ENCODE data around the gene TTC33.
"Not testable (repeated sequence)": the region's sequence is repeated elsewhere in the genome, so short reads cannot be mapped to it uniquely, and the experiment has no call there.

The TTC33 gene

DNA sequence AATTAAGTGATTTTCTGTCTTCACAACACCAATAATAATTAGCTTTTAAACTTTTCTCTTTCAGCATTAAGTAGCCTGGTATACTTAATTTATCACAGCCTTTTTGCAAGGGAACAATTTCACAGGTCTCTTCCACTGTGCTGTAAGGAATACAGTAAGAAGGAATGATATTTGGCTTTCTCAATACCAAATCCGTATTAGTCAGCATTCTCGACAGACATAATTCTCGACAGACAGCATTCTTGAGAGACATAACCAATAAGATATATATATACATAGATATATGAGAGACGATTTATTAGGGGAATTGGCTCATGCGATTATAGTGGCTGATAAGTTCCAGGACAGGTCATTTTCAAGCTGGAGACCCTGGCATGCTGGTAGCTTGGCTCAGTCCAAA is 24.4 kb upstream of the TTC33 start:
- no peak for DNase-seq (ENCODE audit: low read depth)

DNA sequence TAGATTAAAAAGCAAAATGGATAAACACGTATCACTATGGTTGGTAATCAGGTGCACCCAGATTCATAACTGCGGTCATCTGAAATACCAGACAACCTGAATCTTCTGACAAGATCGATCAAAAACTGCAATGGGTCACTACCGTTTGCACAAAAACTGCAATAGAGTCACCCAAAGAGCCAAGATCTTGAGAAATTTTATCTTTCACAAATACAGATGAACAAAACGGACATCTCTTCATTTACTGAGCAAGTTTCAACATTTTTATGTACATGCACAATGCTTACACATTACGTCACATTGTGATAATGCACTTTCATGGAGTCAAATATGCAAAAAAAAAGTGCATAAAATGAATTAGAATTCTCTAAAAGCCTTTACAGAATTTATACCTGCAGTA is 23.8 kb upstream of the TTC33 start:
- DNase-seq (ENCODE audit: low read depth) = no peak

DNA sequence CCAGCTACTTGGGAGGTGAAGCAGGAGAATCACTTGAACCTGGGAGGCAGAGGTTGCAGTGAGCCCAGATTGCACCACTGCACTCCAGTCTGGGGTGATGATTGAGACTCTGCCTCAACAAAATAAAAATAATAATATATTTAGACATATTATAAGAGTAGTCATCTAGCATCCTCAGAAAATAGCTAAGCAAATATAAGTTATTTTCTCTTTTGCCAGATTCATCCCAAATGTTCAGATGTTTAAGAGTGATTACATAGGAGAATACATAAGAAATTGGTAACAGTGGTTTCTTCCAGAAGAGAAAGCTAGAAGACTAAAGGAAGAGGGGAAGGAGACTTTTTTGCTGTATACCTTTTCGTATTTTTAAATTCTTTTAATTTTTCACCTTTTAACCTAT is 22.4 kb upstream of the TTC33 start:
- no peak for DNase-seq (ENCODE audit: low read depth)

DNA sequence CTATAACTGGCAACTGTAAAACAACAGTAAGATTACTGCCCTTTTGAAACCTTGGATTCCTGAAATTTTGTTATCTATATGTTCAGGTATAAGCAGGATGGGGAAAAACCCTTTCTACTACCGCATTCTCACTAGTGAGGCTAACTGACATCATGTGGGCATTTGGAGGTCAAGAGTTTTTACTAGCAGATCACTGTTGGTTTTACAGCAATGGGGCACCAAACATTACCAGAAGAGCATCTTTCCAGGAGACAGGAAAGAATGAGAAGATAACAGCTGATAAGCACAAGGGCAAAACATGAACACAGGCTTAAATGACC is 20.9 kb upstream of the TTC33 start:
- DNase-seq (ENCODE audit: low read depth) = no peak

DNA sequence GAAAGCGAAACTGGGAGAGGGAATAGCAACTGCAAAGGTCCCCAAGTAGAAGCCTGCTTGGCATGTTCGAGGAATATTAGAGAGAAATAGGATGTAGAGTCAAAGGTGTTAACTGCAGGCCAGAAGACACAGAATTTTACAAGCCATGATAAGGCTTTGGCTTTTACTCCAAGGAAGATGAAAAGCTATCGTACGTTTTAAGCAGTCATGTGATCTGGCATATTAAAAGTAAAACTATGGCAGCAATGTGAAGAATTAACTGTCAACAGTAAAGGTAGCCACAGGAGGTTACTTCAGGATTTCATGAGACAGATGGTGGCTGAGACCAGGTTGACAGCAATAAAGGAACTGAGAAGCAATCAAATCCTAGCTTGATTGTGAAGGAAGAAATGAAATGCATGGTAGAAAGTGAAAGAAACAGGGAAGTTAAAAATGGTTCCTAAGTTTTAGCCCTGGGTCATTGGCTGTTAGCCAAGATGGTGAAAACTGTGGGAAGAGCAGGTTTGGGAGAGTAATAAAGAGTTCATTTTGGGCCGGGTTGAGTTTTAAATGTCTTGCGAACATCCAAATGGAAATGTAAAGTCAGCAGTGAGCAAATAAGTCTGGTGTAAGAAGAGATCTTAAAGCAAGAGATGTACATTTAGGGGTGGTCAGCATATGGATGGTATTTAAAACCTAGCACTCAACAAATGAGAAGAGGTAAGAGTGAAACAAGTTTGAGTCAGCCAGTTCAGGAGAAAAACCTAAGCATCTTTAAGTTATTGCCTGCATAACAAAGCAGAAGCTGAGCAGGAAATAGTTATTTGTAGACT is 20.3 kb upstream of the TTC33 start:
- no peak for DNase-seq (ENCODE audit: low read depth)

DNA sequence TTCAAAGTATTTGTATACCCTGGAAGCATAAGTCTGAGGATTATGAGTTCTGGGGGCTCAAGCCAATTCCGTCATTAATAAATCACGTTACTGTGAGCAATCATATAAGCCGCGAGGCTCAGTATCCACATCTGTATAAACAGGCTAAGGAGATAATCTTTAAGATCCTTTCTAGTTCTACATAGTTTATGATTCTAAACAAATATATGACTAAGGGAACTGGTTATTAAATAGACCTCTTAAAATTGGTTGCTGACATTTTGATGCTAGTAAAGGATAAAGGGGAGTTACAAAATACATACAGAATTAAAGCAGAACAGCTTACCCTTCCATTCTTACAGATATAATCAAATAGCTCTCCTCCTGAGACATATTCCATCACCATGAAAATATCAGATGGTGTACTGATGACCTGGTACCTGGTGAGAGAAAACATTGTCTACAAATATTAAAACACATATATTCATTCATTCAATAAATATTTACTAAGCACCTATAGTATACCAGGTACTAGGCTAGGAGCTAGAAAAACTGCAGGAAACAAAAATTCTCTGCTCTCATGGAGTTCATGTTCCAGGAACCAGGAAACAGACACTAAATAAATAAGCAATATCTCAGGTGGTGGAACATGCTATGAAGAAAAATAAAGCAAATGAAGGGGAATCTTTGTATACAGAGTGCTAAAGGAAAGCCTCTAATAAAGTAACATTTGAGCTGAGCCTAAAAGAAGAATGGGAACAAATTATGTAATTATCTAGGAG is 19.5 kb upstream of the TTC33 start:
- DNase-seq (ENCODE audit: low read depth) = no peak

DNA sequence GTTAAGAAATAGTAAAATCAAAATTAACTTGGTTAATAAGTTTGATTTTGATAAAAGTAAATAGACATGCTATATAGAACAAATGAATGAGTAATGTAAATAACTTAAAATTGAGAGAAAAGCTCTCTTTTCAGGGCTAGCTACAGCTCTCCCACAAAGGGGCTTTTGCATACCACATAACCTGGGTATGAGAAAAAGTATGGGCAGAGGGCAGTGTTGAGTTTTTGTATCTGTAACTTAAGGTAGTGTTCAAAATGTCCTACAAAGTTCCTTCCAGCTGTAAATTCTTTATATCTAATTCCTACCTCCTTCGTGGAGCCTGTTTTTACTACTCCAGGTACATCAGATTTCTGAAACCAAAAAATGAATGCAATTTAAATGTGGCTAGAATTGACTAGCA is 18.9 kb upstream of the TTC33 start:
- DNase-seq (ENCODE audit: low read depth) = no peak

DNA sequence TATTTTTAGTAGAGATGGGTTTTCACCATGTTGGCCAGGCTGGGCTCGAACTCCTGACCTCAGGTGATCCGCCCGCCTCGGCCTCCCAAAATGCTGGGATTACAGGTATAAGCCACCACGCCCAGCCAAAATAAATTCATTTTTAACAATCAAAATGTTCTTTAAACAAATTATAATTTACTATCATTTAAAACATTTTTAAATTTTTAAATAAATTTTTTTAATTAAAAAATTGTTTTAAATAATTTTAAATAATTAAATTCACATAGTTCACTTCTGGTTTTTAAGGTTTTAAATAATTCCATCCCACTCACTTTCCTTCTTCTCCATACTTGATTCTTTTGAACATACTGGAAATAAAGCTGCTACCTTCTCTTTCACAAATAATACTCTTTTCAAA is 15.0 kb upstream of the TTC33 start:
- DNase-seq (ENCODE audit: low read depth) = no peak

DNA sequence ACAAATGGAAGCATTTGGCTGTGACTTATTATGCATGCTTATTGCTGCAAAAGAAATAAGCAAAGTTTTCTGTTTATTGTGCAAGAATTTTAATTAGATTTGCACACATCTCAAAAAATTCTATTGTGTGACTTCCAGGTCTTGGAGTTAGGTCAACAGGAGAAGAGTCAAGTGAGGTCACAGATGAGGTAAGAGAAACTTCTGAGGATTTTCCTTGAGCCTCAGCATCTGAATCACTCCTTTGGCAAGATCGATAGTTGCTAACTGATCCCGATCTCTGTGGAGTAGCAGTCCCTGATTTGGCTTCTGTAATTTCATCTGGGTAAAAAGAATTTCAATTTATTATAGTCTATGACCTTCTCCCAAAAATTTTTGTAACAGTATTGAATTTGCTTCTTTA is 6.9 kb upstream of the TTC33 start:
- no peak for DNase-seq (ENCODE audit: low read depth)

DNA sequence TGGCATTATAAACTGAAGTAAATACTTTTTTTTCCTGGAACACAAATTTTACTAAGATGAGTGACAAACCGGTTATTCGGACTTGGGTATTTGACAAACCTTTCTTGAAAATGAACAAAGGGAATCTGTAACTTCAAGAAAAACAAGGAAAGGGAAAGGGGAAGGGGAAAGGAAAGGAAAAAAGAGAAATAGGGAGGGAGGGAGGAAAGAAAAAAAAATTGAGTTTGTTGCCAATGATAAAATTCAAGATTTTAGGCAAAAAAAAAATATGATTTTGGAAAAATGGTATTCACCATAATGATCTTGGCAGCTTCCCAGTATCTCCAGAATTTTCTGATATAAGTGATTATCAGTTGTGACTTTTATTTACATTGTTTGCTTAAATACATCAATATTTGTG is 1.6 kb upstream of the TTC33 start:
- no peak for DNase-seq (ENCODE audit: low read depth)

DNA sequence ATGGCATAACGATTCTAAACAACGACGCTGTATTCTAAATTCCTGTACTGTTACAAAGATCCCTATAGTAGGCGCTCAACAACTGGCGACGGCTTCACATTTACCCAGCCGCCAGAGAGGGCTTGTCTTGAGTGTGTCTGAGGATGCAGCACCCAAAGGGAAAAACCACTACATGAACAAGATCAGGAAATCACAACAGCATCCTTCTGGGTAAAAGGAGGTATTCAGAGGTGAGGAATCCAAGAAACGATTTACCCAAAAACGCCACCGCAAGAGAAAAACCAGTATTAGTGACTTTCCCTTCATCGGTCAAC is 711 bp downstream of the TTC33 start:
- peak; percentile 88 for DNase-seq (ENCODE audit: low read depth)

DNA sequence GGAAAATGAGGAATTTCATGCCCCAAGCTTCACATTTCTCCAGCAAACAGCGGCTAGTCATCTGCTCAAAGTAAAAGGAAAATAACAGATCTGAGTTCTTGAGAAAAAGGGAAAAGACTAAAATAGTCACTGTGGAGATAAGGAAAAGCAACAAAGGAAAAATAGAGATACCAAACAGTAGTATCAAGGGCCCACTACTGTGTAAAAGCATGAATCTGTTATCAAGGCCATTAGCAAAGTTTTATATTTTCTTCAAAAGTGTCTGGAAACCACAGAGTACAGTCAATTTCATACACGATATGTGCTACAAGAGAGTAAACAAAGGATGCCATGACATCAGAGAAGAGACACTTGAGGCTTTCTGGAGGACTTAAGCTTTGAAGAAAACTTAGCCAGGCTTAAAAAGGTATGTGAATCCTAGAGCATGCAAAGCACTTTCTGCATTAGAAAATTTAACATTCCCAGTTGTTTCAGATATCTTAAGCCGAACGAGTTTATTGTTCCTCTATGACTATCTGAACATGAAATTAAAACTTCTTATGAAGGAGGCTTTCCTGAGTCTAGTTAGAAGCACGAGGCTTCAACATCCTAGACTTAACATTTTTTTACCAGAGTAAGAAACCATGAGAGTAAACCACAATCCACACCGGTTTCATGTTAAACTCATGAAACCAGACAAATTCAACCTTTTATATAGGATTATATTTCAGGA is 1.2 kb downstream of the TTC33 start:
- peak; percentile 52 for DNase-seq (ENCODE audit: low read depth)

DNA sequence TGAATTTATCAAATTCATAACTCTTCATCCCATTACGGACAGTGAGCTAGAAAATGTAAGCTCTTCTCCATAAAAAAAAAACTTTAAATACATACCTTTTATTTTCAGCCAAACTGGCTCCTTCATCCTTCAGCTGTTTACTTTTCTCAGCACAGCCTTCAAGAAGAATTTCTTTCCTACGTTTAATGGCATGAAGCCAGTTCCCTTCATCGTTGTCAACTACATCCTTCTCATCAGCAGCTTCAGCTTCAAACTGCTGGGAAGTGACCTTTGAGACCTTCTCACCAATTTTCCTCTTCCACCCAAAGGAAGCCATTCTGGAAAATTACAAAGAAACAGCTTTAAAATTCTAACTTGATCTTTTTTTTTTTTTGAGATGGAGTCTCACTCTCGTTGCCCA is 9.1 kb downstream of the TTC33 start:
- no peak for DNase-seq (ENCODE audit: low read depth)

DNA sequence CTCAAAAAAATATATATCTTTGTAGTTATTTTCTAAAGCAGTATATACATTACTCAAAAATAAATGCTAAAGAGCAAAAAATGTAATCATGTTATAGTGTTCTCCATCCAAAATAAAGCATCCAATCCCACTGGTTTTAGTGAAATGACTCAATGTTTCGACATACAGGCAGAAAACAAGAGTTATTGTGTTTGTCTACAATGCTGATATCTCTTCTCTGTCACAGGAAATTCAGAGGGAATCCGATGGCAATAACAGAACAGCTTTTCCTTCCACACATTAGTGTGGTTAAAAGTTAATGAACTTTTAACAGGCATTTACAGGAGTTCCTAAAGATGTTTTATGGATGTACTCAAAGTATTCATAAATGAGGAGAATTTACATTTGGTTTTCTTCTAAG is 12.0 kb downstream of the TTC33 start:
- no peak for DNase-seq (ENCODE audit: low read depth)

DNA sequence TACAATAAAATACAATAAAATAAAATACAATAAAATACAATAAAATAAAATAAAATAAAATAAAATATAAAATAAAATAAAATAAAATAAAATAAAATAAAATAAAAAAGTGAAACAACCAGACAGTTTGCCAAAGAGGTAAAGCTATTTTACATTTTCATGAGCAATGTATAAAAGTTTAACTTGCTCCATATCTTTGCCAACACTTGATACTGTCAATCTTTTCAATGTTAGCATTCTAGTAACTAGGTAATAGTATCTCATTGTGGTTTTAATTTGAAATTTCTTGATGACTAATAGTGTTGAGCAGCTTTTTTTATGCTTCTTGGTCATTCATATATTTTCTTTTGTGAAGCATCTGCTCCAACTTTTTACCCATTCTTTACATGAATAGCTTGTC is 17.3 kb downstream of the TTC33 start:
- DNase-seq (ENCODE audit: low read depth) = peak; percentile 49

DNA sequence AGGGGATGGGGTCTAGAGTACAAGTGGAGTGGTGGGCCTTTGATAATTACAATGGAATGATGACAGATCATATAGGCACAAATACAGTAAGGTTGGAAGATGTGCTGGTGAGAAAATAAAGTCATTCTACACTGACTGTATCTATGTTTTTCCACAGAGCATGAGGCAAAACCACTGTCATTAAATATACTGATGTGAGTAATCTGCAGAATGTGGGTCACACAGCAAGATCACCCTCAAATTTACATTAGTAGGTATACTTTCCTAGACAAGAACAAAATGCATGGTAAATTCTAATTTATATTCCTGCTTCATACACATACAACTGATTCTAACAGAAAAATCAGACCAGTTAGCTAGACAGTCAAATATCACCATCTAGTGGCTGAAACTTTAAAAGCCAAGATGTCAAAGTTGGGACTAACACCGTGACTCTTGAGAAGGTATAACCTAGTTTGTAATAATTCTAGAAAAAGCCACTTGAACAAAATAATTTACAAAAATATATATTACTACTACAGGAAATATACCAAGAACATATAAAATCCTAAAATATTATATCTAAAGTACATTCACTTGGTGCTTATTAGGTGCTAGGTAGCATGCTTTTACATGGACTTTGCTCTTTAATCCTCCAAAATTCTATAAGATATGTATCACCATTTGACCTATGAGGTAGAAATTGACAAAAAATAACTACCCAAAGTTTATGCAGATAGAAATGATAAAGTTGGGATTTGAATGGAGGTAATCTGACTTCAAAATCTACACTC is 19.5 kb downstream of the TTC33 start:
- peak; percentile 78 for DNase-seq (ENCODE audit: low read depth)

DNA sequence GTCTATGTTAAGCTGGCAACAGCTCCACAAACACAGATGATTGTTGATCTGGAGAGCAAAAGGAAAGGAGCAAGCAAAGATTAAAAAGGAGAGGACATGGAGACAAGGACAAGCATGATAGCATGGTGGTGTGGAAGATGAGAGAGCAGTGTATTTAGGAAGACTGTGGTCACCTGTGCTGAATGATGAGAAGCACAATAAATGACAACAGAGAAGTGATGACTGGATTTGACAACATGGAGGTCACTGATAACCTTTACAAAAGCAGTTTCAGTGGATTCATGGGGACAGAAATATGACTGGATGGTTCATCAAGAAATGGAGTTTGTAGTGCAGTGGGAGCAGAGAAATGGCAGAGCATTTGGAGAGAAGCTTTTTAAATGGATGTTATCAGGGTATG is 20.2 kb downstream of the TTC33 start:
- no peak for DNase-seq (ENCODE audit: low read depth)

DNA sequence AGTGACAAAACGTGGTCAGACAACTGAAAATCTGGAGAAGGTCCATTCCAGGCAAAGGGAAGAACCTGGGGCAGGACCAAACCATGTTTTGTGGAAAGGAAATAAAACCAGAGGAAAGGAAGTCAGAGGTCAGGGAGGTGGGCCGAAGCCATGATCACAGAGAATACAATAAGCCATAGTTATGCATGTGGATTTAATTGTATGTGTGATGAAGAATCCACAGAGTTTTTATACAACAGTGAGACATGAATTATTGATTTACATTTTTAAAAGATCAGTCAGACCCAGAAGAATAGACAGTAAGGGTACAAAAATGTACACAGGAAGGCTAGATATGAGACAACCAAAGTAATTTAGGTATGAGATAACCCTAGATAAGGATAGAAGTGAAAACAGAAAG is 20.8 kb downstream of the TTC33 start:
- peak; percentile 77 for DNase-seq (ENCODE audit: low read depth)

DNA sequence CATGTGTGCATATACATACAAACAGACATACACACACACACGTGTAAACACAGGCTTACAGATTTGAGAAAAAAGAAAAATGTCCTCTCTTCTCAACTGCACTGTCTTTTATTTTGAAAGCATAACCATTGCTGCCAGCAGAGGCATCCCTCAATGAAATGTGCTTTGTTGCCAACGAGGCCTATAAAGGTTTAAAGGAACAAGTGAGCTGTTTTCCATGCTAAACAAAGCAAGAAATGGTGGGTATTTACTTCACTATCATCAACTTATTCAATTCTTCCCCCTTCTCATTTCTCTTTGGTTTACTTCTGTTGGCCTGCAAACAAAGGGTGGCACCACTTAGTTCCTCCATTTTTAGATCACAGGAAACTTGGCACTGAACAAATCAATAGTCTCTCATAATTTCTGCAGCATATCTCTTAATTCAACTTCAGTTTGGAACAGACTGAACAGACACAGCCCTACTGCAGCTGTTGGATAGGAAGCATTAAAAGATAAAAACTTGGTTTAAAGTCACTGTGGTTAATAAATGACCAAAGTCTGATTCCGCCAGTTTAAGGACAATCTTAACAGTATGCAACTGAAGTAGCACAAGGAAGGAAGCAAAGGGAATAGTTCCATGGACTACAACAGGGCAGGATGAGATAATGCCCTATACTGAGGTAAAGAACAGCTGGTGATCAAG is 21.7 kb downstream of the TTC33 start:
- DNase-seq (ENCODE audit: low read depth) = no peak

DNA sequence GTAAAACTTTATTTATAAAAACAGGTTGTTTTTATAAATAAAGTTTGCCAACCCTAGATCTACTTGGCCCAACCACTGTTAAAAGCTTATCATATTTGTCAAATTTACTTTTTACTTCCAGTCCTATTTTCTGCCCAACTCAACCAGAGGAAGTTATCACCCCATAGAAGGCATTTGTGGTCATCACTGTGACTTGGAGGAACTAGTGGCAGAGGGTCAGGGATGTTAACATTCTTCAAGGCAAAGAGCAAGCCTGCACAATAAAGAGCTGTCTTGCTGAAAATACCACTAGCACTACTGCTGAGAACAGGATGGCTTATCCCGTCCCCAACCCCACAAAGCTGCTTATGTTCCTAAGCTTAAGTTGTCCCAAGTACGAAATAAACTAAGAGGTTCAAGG is 22.3 kb downstream of the TTC33 start:
- DNase-seq (ENCODE audit: low read depth) = no peak

DNA sequence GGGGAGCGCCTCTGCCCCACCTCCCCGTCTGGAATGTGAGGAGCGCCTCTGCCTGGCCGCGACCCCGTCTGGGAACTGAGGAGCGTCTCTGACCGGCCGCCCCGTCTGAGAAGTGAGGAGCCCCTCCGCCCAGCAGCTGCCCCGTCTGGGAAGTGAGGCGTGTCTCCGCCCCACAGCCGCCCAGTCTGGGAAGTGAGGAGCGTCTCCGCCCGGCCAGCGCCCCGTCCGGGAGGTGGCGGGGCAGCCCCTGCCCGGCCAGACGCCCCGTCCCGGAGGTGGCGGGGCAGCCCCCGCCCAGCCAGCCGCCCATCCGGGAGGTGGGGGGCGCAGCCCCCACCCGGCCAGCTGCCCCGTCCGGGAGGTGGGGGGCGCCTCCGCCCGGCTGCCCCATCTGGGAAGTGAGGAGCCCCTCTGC is 33.3 kb downstream of the TTC33 start:
- DNase-seq (ENCODE audit: low read depth) = not testable (repeated sequence)

DNA sequence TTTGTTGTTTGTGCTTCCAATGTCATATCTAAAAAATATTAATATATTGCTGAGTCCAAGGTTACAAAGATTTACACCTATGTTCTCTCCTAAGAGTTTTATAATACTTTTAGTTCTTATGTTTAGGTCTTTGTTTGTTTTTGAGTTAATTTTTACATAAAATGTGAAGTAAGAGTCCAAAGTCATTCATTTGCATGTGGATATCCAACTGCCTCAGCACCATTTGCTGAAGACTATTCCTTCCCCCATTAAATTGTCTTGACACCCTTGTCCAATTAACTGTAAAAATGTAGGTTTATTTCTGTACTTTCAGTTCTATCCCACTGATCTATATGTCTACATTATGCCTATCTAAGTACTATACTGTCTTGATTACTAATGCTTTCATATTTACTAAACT is 35.7 kb downstream of the TTC33 start:
- DNase-seq (ENCODE audit: low read depth) = no peak

Data from ELR (cell line).